Brain microvascular endothelial cell (primary cell): ENCODE data around the gene TPP1.

Source experiments
- DNase-seq: peaks from one replicate; pipeline ENCODE4 v3.0.0-alpha.2; 2020
- H3K27ac ChIP-seq: fragments of 250-450 bp; sonication (Bioruptor Pico); 2 replicates; pipeline ENCODE4 v1.5.1; 2020; ENCODE audit warnings: mild to moderate bottlenecking, moderate library complexity
- H3K27me3 ChIP-seq: fragments of 250-450 bp; sonication (Bioruptor Pico); replicated peaks from 2 replicates; pipeline ENCODE4 v1.5.1; 2020; ENCODE audit warnings: mild to moderate bottlenecking
- H3K36me3 ChIP-seq: fragments of 250-450 bp; sonication (Bioruptor Pico); replicated peaks from 2 replicates; pipeline ENCODE4 v1.5.1; 2020; ENCODE audit warnings: mild to moderate bottlenecking
- H3K4me3 ChIP-seq: 2 replicates; pipeline ENCODE4 v1.5.1; 2011; ENCODE audit warnings: low read depth, mild to moderate bottlenecking, control low read depth, low read length, moderate library complexity
- CTCF ChIP-seq: IDR thresholded peaks from 2 replicates; pipeline ENCODE4 v1.5.1; 2011; ENCODE audit warnings: low read depth, mild to moderate bottlenecking, moderate library complexity, low read length, control low read depth, inconsistent platforms; ENCODE audit errors: missing control alignments
- in situ Hi-C: cut with HindIII; loops from 2 replicates; pipeline ENCODE4 v1.10.0; 2017; ENCODE audit warnings: low sequenced_read_pairs, low pct_ligation_motif_present

TPP1 gene

GRCh38 chr11:6628526-6628925 is 9.3 kb upstream of the TPP1 start:
- TF ChIP-seq CTCF: no peak
- Histone ChIP-seq H3K27ac (no peak overlapping the region), H3K4me3 (no peak overlapping the region), H3K36me3 (no peaks in the 10 kb centered on the region), H3K27me3 (no peaks in the 10 kb centered on the region)
- no peak for DNase-seq
- in situ Hi-C loops: no loop called here

GRCh38 chr11:6627762-6628241 is 8.6 kb upstream of the TPP1 start:
- H3K27me3 ChIP-seq: no peaks in the 10 kb centered on the region
- H3K36me3 ChIP-seq: no peaks in the 10 kb centered on the region
- in situ Hi-C loops: no loop called here
- no peak overlapping the region for H3K4me3 ChIP-seq
- DNase-seq: no peak
- no peak for TF ChIP-seq CTCF
- no peak overlapping the region for H3K27ac ChIP-seq

GRCh38 chr11:6626971-6627761 is 7.9 kb upstream of the TPP1 start:
- in situ Hi-C loops: no loop called here
- no peaks in the 10 kb centered on the region for H3K36me3 ChIP-seq

GRCh38 chr11:6625832-6626420 is 6.7 kb upstream of the TPP1 start:
- no peak overlapping the region for H3K27ac ChIP-seq
- H3K36me3 ChIP-seq: no peaks in the 10 kb centered on the region
- H3K4me3 ChIP-seq: no peak overlapping the region
- TF ChIP-seq CTCF: no peak
- in situ Hi-C loops: no loop called here
- no peaks in the 10 kb centered on the region for H3K27me3 ChIP-seq
- DNase-seq: no peak

More at GRCh38 chr11:6626971-6627761, 7.9 kb upstream of the TPP1 start:
- no peak for TF ChIP-seq CTCF
- H3K4me3 ChIP-seq: no peak overlapping the region
- no peak overlapping the region for H3K27ac ChIP-seq
- no peaks in the 10 kb centered on the region for H3K27me3 ChIP-seq
- no peak for DNase-seq

GRCh38 chr11:6625156-6625831 is 6.1 kb upstream of the TPP1 start:
- no peaks in the 10 kb centered on the region for H3K27me3 ChIP-seq
- no peaks in the 10 kb centered on the region for H3K36me3 ChIP-seq
- no peak overlapping the region for H3K4me3 ChIP-seq
- no peak for DNase-seq
- no peak for TF ChIP-seq CTCF
- in situ Hi-C loops: no loop called here
- H3K27ac ChIP-seq: no peak overlapping the region
